ENCODE data around the gene CXorf66.
"Not testable (repeated sequence)": the region's sequence is repeated elsewhere in the genome, so short reads cannot be mapped to it uniquely, and the experiment has no call there.

CXorf66 gene

GRCh38 chrX:139924696-139925095 is 40.6 kb downstream of the CXorf66 start:
- DNase-seq, result no peak

- DNase-seq, result no peak
Observed at GRCh38 chrX:139924069-139924695, 41.1 kb downstream of the CXorf66 start.

- not testable (repeated sequence) for DNase-seq
Observed at GRCh38 chrX:139921142-139921541, 44.2 kb downstream of the CXorf66 start.

- DNase-seq, result no peak
Observed at GRCh38 chrX:139920316-139920715, 45.0 kb downstream of the CXorf66 start.

GRCh38 chrX:139914421-139914820 is 50.9 kb downstream of the CXorf66 start:
- DNase-seq, result no peak

- no peak for DNase-seq
Observed at GRCh38 chrX:139909712-139910111, 55.6 kb downstream of the CXorf66 start.

- no peak for DNase-seq
Observed at GRCh38 chrX:139907078-139907477, 58.2 kb downstream of the CXorf66 start.

- no peak for DNase-seq
Observed at GRCh38 chrX:139905743-139906142, 59.6 kb downstream of the CXorf66 start.
